PC-3 (cell line): ENCODE data around the gene STK24. TPM values are rescaled to one million over a fixed set of nuclear protein-coding genes. Genes with fewer than 3 reads are reported as not detected.

Experiments
- ATAC-seq: fragments of 200-7000 bp; cut with Tn5 transposase; 2 replicates; pipeline ENCODE4 v1.9.1; 2020; ENCODE audit warnings: mild to moderate bottlenecking, moderate library complexity
- BruUV-seq: library from RNA; stranded (reverse); fragments of 400-500 nt; replicated peaks from 2 replicates; lab custom pipeline; 2021; lab: Mats Ljungman, UMichigan
- CTCF ChIA-PET: fragments of 300-600 bp; sonication (Branson Sonifier 250); formaldehyde crosslinking; loops from one replicate; lab custom pipeline; 2022; ENCODE audit warnings: antibody characterized with exemption; lab: Charles Lee
- POLR2A ChIA-PET: fragments of 300-600 bp; sonication (Branson Sonifier 250); formaldehyde crosslinking; loops from one replicate; lab custom pipeline; 2022; ENCODE audit warnings: antibody characterized with exemption; ENCODE audit not compliant: unreplicated experiment; lab: Charles Lee
- DNase-seq: peaks from one replicate; pipeline ENCODE4 v3.0.0-alpha.2; 2015
- H2AFZ ChIP-seq: fragments of 300-600 bp; sonication (generic); 2 replicates; pipeline ENCODE4 v1.6.0; 2016; ENCODE audit warnings: antibody characterized with exemption, low read length
- H3F3A ChIP-seq: fragments of 300-600 bp; sonication (generic); one replicate; pipeline ENCODE4 v1.6.0; 2017; ENCODE audit warnings: antibody characterized with exemption, low read length, control low read depth, mild to moderate bottlenecking; ENCODE audit not compliant: unreplicated experiment
- H3K27ac ChIP-seq: fragments of 300-600 bp; sonication (generic); 2 replicates; pipeline ENCODE4 v1.5.1; 2016; ENCODE audit warnings: mild to moderate bottlenecking, low read length
- H3K27me3 ChIP-seq: fragments of 300-600 bp; sonication (generic); 2 replicates; pipeline ENCODE4 v1.6.1; 2016; ENCODE audit warnings: low read length, mixed read lengths
- H3K36me3 ChIP-seq: fragments of 300-600 bp; sonication (generic); 2 replicates; pipeline ENCODE4 v1.6.1; 2016; ENCODE audit warnings: low read depth, mixed run types, low read length, mixed read lengths
- H3K4me1 ChIP-seq: fragments of 300-600 bp; sonication (generic); 2 replicates; pipeline ENCODE4 v1.5.1; 2016; ENCODE audit warnings: low read length; ENCODE audit not compliant: insufficient read depth
- H3K4me2 ChIP-seq: fragments of 300-600 bp; sonication (generic); 2 replicates; pipeline ENCODE4 v1.6.0; 2016; ENCODE audit warnings: low read length
- H3K4me3 ChIP-seq: fragments of 300-600 bp; sonication (generic); 2 replicates; pipeline ENCODE4 v1.5.1; 2016; ENCODE audit warnings: mild to moderate bottlenecking, low read length, mixed read lengths
- H3K79me2 ChIP-seq: fragments of 300-600 bp; sonication (generic); 2 replicates; pipeline ENCODE4 v1.6.1; 2017; ENCODE audit warnings: low read length, mixed read lengths
- H3K9ac ChIP-seq: fragments of 300-600 bp; sonication (generic); 2 replicates; pipeline ENCODE4 v1.6.0; 2016; ENCODE audit warnings: mild to moderate bottlenecking, low read length
- H3K9me2 ChIP-seq: fragments of 300-600 bp; sonication (generic); replicated peaks from 2 replicates; pipeline ENCODE4 v1.6.1; 2016; ENCODE audit warnings: mixed run types, low read length, mixed read lengths
- H3K9me3 ChIP-seq: fragments of 300-600 bp; sonication (generic); 2 replicates; pipeline ENCODE4 v1.6.1; 2016; ENCODE audit warnings: low read length, mixed read lengths
- H4K20me1 ChIP-seq: fragments of 300-600 bp; sonication (generic); 2 replicates; pipeline ENCODE4 v1.6.1; 2016; ENCODE audit warnings: low read length, mixed read lengths
- EZH2 ChIP-seq: fragments of 300-600 bp; sonication (generic); IDR thresholded peaks from one replicate; pipeline ENCODE4 v1.6.1; 2017; ENCODE audit warnings: antibody characterized with exemption, mild to moderate bottlenecking, low read length; ENCODE audit not compliant: unreplicated experiment
- EZH2phosphoT487 ChIP-seq: fragments of 300-600 bp; sonication (generic); IDR thresholded peaks from 2 replicates; pipeline ENCODE4 v1.6.1; 2018; ENCODE audit warnings: mild to moderate bottlenecking, antibody characterized with exemption, low read length, borderline replicate concordance
- intact Hi-C: fragments of 100-400 bp; cut with micrococcal nuclease; formaldehyde crosslinking; loops from 2 replicates; pipeline ENCODE4 v1.9.0; 2023
- total RNA-seq: library from RNA; depleted of rRNA; stranded (reverse); fragments of >200 nt; gene quantifications from 2 replicates; pipeline ENCODE4 v1.2.3, GENCODE V29; 2014
- TF ChIP-seq, protein P1 (sequence below): fragments of 300-600 bp; sonication (generic); conservative IDR thresholded peaks from 2 replicates; pipeline ENCODE4 v1.5.1; 2017; ENCODE audit warnings: antibody characterized with exemption, low read depth, mild to moderate bottlenecking, low read length

Gene STK24
- total RNA-seq, 1 experiment from 2014 or later, result 52.4 TPM

DNA sequence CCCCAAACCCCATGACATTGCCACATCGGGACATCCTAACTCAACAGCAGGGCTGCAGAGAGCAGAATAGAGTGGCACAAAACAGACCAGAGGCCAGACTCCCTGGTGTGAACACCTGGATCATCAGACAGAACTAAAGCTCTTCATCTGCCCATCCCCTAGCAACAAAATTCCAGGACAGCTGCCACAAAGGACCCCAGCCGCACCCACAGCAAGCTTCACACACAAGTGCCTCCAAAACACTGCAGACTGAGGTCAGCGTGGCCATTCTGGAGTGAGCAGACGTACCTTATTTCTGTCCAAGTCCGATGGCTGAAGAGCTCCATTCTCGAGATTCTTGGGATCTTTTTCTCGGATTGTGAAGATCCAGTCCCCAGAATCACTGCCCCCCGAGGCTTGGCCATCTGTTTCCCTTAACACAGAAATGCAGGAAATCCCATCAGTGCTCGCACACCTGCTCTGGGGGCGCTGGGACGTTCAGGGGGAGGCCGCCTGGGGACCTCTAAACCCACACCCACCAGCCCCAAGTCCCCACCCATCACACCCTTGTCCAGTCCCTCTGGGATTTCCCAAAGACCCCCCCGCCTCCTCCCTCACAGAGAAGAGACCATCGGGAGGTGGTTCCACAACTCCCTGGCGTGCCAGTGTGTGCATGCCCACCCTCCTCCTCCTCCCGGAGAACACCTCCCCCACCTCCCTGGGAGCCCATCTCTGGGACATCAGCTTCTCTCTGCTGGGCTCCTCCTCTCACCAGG lies 115.2 kb downstream of the STK24 start:
- Histone ChIP-seq H3K79me2 (no peaks in the 10 kb centered on the region), H3F3A (no peaks in the 10 kb centered on the region), H3K9ac (no peak overlapping the region), H3K27me3 (no peaks in the 10 kb centered on the region), H3K4me1 (no peaks in the 10 kb centered on the region), H3K27ac (no peak overlapping the region), H3K9me2 (no peaks in the 10 kb centered on the region), H3K4me3 (no peak overlapping the region), H3K4me2 (no peak overlapping the region), H3K9me3 (no peaks in the 10 kb centered on the region), H3K36me3 (peaks cover 13% of the 10 kb centered on the region), H4K20me1 (no peaks in the 10 kb centered on the region), H2AFZ (no peak overlapping the region)
- BruUV-seq, result no TSS peak
- DNase-seq, result no peak
- TF ChIP-seq, protein P1, sequence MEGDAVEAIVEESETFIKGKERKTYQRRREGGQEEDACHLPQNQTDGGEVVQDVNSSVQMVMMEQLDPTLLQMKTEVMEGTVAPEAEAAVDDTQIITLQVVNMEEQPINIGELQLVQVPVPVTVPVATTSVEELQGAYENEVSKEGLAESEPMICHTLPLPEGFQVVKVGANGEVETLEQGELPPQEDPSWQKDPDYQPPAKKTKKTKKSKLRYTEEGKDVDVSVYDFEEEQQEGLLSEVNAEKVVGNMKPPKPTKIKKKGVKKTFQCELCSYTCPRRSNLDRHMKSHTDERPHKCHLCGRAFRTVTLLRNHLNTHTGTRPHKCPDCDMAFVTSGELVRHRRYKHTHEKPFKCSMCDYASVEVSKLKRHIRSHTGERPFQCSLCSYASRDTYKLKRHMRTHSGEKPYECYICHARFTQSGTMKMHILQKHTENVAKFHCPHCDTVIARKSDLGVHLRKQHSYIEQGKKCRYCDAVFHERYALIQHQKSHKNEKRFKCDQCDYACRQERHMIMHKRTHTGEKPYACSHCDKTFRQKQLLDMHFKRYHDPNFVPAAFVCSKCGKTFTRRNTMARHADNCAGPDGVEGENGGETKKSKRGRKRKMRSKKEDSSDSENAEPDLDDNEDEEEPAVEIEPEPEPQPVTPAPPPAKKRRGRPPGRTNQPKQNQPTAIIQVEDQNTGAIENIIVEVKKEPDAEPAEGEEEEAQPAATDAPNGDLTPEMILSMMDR, result no peak
- no peak for TF ChIP-seq EZH2
- TF ChIP-seq EZH2phosphoT487, result no peak
- ATAC-seq, result no peak
- intact Hi-C loops, result no loop called here
- CTCF ChIA-PET, result no interaction called here
- POLR2A ChIA-PET, result no interaction called here

DNA sequence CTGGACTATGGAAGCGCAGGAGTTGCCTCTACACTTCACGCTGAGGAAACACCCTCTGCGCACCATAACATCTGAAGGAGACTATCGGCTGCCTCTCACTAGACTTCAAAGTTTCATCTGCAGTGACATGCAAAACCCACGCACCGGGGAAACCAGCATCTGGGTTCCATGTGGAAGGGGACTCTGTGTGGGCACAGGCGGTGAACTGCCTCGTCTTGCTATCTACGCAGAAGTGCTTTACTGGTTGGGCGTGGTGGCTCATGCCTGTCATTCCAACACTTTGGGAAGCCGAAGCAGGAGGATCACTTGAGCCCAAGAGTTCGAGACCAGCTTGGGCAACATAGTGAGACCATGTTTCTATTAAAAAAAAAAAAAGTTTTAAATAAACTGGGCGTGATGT lies 116.4 kb downstream of the STK24 start:
- H4K20me1 ChIP-seq, result no peaks in the 10 kb centered on the region
- BruUV-seq, result no TSS peak
- no peak for DNase-seq
- POLR2A ChIA-PET, result no interaction called here
- H3K9ac ChIP-seq, result no peak overlapping the region
- H3K27me3 ChIP-seq, result no peaks in the 10 kb centered on the region
- no peaks in the 10 kb centered on the region for H3K9me3 ChIP-seq
- ATAC-seq, result no peak
- no peak overlapping the region for H3K4me3 ChIP-seq
- H3K4me1 ChIP-seq, result no peaks in the 10 kb centered on the region
- H3K4me2 ChIP-seq, result no peak overlapping the region
- CTCF ChIA-PET, result no interaction called here
- H3F3A ChIP-seq, result no peaks in the 10 kb centered on the region
- intact Hi-C loops, result no loop called here
- H3K27ac ChIP-seq, result no peak overlapping the region
- H3K79me2 ChIP-seq, result no peaks in the 10 kb centered on the region
- no peak overlapping the region for H2AFZ ChIP-seq
- H3K9me2 ChIP-seq, result no peaks in the 10 kb centered on the region
- no peak for TF ChIP-seq EZH2
- TF ChIP-seq, protein P1, result no peak
- no peak for TF ChIP-seq EZH2phosphoT487
- peaks cover 9% of the 10 kb centered on the region; the same call in 1 of the 2 replicates for H3K36me3 ChIP-seq

DNA sequence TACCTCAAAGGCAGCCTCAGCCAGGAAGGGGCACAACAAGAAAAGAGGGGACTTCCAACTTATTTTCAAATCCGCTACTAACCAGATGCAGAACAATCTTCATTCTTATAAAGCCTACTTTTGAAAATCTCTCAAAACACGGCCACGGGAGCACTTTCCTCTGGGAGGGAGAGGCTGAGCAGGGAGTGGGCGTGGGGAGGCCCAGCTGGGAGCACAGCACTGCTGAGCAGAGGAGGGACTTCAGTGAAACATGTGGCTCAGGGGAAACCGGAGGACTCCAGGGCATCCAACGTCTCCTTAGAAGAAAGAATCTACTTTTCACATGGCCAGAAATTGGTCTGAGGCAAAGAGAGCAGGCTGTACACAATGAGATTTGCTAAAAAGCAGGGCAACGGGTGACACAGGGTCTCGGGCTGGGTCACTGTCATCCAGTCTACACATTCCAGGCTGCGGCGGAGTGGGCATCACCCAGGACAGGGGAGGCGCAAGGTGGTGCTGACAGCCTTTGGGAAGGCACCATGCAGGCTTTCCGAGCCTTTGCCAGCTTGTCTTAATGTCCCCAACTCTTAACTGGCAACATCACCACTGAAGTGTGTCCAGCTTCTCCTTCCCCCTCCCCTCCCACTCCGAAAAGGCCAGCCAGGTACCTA lies 117.1 kb downstream of the STK24 start:
- intact Hi-C loops, result no loop called here
- Histone ChIP-seq H3K27ac (no peak overlapping the region), H3K9ac (no peak overlapping the region), H3K79me2 (no peaks in the 10 kb centered on the region), H3K4me3 (no peak overlapping the region), H3K4me2 (no peak overlapping the region), H3K27me3 (no peaks in the 10 kb centered on the region), H3F3A (no peaks in the 10 kb centered on the region), H3K4me1 (no peaks in the 10 kb centered on the region), H3K9me3 (no peaks in the 10 kb centered on the region), H3K36me3 (peaks cover 9% of the 10 kb centered on the region; the same call in 1 of the 2 replicates), H4K20me1 (no peaks in the 10 kb centered on the region), H2AFZ (no peak overlapping the region), H3K9me2 (no peaks in the 10 kb centered on the region)
- CTCF ChIA-PET, result no interaction called here
- no peak for ATAC-seq
- POLR2A ChIA-PET, result no interaction called here
- no TSS peak for BruUV-seq
- no peak for DNase-seq
- TF ChIP-seq EZH2 (no peak), EZH2phosphoT487 (no peak)
- TF ChIP-seq, protein P1, result no peak
